UCSD-AML1 (cell line): ENCODE data around the gene C11orf68.

ENCODE experiments used
- DNase-seq: peaks from one replicate; lab custom pipeline; 2025; ENCODE audit not compliant: unreplicated experiment; lab: John Stamatoyannopoulos, UW

C11orf68 gene

DNA sequence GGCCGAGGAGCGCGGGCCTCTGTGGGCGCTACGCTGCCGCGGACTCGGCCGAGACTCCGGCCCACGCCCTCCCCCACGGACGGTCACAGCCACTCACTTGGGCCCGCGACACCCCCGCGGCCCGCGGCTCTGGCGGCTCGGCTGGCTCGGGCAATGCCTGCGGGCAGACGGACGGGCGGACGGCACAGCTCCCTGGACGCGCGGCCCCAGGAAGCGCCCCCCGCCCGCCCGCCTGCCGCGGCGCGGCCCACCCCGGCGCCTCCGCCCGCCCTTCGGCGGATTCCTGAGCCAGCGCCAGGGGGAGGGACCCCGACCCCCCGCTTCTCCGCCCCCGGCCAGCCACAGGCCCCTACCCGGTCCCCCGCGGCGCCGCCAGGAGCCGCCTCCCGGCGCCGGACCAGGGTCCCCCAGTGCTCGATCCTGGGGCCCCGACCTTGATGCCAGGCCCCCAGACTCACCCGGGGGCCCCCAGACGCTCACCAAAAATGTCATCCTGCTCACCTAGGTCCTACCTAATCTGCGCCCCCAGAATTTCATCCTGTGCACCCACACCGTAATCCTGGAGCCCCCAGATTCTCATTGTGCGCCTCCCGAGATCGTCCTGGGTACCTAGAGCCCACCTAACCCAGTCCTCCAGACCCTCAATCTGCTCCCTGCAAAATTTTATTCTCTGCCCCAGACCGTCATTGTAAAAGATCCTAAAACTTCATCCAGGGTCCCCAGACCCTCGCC lies 46.1 kb downstream of the C11orf68 start, which contains the start of gene EFEMP2:
TSS of gene EFEMP2 (minus strand) at position 215 of the 732 bp plus-strand sequence. CDS start 446 bp downstream, outside the sequence.
- no peak for DNase-seq

- DNase-seq, result no peak
Measured at GRCh38 chr11:65871811-65872548, 46.9 kb downstream of the C11orf68 start.

DNA sequence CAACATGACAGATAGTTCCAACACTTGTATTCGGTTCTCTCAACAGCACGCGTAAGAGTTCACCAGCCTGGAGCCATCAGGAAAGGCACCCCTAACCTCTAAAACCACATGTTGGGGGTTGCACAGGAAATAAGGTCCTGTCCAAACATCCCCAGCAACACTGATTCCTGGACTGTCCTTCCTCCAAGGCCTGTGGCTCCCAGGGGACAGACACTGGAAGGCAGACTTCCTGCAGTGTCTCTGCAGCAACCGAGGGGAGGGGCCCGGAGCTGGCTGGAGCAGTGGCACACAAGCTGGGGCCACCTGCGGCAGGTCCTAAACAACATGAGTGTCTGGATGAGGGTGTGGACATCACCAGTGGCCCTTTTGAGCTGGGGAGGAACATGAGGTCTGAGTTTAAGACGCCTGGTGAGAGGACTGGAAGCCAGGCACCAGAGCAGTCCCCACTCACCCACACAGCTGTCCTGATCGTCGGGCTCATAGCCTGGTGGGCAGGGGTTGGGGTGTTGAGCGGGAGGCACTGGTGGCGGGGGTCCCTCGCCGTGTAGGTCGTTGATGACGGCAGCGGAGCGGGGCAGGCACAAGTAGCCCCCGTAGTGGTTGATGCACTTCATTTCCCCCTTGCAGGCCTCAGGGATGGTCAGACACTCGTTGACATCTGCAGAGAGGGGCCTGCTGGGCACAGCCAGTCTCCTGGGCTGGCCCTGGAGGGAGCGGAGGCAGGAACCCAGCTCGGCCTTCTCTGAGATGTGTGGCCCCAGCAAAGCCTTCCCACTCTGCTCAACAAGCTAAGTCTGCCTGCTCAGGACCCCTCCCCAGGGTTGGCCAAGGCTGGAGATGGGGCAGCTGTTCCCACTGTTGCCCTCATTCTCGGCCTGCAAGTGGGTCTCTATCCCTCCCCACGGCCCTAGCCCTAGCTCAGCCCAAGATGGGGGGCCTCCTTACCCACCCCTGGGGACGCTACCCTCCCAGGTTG lies 47.9 kb downstream of the C11orf68 start:
- DNase-seq, result peak; percentile 72

DNA sequence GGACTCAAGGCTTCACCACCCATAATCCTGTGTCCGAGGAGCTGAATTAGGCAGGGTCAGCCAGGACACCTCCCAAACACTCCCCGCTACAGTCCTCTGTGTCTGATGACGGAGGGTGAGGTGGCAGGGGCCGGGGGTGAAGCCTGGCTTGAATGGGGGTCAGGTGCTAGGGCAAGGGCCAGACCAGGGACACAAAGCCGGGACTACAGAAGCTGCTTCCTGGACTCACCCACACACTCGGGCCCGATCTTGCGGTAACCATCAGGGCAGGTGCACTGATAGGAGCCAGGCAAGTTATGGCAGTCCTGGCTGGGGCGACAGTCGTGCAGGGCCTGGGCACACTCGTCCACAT lies 48.6 kb downstream of the C11orf68 start:
- no peak for DNase-seq

DNA sequence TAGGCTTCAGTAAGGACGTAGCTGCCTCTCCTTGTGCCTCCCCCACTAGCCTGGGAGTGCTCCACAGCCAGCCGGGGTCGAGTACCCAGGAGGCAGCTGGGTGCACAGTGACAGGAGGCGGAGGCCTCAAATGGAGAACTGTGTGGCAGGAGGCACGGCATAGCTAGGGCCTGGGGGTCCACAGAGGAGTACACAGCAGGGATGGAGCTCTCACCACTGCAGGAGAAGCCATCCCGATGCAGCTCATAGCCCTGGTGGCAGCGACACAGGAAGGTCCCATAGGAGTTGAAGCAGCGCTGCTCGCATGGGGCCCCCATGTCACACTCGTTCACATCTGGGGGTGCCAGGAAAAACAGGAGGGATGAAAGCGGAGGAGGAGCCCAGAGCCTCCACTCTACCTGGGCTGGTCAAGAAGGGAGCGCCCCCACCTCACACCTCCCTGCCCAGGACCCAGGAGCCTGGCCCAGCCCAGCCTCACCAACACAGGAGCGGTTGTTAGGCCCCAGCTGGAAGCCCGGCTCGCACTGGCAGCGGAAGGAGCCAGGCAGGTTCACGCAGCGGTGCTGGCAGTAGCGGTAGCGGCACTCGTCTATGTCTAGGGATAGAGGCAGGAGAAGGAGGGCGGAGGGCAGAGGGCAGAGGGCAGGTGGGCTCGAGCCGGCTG lies 49.1 kb downstream of the C11orf68 start:
- no peak for DNase-seq

DNA sequence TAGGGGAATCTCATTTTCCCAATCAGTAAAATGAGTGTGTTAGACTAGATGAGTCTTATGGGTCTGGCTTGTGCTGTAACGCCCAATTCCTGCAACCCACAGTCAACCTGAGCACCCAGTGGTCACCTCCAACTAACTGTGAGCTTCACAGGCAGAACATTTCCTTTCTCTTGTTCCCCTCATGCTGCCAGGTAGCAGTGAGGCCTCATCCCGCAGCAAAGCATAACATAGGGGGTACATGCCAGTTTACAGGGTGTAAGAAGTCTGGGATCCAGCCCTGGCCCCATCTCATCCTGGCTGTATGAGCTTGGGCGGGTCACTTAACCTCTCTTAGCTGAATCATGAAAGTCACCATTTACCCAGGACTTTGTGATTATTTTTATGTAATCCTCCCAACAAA lies 50.0 kb downstream of the C11orf68 start:
- DNase-seq, result no peak

DNA sequence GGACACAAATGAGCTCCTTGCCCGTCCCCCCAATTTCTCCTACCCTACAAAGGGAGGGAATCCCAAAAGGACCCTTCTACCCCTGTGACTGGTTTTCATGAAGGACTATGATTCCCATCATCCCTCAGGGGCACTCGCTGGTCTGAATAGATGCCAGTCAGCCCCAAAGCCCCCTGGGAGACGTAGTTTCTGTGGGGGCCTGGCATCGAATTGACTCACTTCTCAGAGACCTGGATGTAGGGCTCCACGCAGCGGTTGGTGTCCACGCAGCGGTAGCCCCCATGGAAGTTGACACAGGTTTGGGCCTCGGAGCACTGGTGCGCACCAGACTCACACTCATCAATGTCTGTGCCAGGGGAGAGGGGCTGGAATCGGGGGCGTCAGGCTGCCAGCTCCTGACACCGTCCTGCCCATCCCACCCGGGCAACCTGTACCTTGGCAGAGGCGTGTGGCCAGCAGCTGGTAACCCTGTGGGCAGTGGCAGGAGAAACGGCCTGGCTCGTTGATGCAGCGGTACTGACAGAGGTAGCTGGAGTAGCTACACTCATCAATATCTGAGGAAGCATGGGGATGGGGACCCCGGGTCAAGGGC lies 50.7 kb downstream of the C11orf68 start:
- DNase-seq, result no peak

- no peak for DNase-seq
Measured at GRCh38 chr11:65867284-65868071, 51.4 kb downstream of the C11orf68 start.
